HTR-8/SVneo (cell line): ENCODE results near the gene KLB.
A peak's percentile ranks its signal among the peaks of the same experiment; 100 is the strongest.
"Not testable (repeated sequence)": the region's sequence is repeated elsewhere in the genome, so short reads cannot be mapped to it uniquely, and the experiment has no call there.

Source experiments
- DNase-seq: peaks from one replicate; pipeline ENCODE4 v3.0.0; 2011; ENCODE audit warnings: low spot score, mixed read lengths; ENCODE audit not compliant: insufficient read length
- FAIRE-seq: peaks from 2 replicates; lab custom pipeline; 2011; peaks lifted over from hg19 to GRCh38; lab: Jason Lieb, UNC

Gene KLB

DNA sequence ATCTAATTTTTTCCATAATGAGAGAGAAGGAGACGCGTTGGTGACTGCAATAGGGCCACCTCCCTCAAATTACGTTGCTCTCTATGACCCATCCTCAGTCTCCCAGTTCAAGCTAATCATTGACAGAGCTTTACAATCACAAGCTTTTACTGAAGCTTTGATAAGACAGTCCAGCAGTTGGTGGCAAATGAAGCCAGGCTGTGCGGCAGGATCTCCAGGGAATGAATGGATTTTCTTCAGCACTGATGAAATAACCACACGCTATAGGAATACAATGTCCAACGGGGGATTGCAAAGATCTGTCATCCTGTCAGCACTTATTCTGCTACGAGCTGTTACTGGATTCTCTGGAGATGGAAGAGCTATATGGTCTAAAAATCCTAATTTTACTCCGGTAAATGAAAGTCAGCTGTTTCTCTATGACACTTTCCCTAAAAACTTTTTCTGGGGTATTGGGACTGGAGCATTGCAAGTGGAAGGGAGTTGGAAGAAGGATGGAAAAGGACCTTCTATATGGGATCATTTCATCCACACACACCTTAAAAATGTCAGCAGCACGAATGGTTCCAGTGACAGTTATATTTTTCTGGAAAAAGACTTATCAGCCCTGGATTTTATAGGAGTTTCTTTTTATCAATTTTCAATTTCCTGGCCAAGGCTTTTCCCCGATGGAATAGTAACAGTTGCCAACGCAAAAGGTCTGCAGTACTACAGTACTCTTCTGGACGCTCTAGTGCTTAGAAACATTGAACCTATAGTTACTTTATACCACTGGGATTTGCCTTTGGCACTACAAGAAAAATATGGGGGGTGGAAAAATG lies at the start of gene KLB:
KLB (plus strand) TSS at position 168 of the 821 bp plus-strand sequence; CDS start at position 188, 20 bp downstream.
- DNase-seq (no peak), FAIRE-seq (no peak)

DNA sequence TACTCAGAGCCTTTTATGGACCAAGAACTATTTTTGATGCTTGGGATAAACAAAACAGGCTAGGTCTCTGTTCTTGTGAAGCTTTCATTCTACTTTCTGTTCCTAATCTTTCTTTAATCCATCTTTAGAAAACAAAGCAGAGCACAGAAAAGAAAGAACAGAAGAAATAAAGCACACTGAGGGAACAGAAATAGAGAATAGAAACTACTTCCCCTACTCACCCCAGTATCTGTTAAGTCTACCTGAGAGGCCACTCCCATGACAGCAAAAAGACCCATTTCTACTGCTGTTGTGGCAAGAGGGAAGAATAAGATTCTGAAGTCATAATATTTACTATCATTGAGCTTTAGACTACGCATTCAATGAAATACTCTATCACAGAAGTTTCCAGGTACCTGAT lies 49.7 kb upstream of the KLB start:
- FAIRE-seq (no peak), DNase-seq (no peak)

DNA sequence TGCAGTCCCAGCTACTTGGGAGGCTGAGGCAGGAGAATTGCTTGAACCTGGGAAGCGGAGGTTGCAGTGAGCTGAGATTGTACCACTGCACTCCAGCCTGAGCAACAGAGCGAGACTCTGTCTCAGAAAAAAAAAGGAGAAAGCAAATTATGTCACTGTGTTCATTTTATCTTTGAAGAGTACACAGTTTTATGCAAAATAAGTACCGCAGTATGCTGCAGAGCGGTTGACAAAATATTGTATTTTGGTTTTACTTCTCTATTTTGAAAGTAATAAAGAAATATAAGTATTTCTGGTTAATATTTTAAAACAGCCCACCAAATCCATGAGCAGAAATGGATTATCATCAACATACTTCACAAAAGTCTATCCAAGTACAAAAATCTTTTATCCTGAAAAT lies 46.1 kb upstream of the KLB start:
- not testable (repeated sequence) for FAIRE-seq, DNase-seq

DNA sequence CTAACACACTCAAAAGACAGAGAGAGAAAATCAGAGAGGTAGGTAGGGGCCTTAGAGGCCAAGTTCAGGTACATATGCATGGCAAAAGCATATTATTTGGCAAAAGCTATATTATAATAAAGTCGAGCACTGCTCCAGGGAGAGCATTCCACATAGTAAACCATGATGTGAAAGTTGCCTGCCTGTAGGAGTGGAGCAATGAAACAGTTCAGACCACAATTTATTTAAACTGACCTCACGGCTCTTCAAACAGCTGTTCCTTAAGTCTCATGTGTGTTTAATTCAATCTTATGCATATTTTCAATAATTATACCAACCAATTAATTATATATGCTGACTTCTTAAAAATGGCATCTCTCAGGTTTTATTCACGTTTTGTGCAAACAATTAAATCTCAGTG lies 43.9 kb upstream of the KLB start:
- no peak for FAIRE-seq
- DNase-seq = no peak

DNA sequence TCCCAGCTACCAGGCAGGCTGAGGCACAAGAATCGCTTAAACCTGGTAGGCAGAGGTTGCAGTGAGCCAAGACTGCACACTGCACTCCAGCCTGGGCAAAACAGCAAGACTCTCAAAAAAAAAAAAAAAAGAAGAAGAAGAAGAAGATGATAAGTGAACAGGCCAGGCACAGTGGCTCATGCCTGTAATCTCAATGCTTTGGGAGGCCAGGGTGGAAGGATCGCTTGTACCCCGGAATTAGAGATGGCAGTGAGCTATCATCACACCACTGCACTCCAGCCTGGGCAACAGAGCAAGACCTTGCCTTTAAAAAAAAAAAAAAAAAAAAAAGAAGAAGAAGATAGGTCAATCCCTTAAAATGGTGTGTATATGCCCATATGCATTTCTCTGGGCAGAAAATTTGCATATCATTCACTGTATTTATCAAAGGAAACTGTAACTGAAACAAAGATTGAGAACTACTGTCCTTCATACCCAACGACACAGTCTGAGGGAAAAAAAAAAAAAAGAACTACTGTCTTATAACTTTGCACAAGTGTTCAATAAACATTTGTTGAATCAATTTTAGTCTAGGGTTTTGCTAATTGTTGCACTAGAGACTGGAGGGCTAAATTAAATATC lies 42.8 kb upstream of the KLB start:
- no peak for FAIRE-seq
- no peak for DNase-seq

DNA sequence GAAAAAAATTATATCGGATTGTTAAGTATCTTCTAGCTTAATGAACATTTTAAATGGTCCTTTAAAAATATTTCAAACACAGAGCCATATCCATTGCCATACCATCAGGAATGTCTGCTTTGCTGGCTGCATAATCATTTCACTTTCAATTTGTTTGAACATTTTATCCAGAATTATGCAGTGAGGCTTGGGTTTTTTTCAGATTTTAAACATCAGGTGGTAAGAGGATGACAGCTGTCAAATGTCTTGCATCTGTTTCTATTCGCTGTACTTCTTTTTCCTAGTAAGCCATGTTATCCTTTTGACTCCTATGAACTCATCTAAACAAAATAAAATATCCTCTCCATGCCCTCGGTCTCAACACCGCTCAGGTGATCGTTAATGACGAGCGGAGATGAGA lies 41.4 kb upstream of the KLB start:
- no peak for DNase-seq
- no peak for FAIRE-seq

DNA sequence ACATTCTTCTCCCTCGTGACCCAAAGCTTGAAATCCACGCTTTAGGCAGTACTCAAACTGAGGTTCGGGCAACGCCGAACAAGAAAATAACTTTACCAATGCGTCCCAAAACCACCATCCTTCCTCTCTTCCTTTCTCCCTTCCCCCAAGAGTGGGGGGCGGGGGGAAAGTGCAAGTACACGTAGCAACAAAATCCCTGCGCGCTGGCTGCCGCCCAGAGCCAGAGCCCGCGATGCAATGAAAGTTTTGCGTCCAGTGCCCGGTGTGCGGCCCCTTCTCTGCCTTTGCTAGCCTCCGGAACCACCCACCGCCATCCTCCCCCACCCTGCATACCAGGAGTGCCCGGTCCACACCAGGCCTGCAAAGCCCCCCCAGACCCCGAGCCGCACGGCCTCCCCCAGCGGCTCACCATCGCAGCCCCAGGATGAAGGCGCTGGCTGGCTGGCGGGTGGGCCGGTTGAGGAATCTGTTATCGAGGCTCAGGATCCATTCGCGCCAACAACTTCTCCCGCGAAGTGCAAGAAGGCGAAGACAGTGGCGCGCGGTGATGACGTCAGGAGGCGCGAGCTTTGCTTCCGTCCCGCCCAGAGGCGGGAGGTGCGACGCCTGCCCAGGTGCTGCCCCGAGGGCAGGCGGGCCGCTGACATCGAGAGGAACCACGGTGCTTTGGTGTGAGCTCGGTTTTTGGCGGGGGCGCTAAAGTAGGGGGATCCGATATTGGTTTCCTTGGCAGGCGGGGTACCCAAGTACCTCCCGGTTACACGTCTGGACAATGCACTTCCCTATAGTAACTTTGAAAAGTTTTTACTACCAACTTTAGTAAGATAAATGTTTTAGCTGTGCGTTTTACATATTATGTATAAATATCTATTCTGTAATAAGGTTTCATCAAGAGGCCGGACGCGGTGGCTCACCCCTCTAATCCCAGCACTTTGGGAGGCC lies 40.6 kb upstream of the KLB start, which contains the start of gene RFC1:
RFC1 (minus strand) TSS at position 533 of the 942 bp plus-strand sequence; CDS start at position 412, 121 bp downstream.
- peak; percentile 85 for DNase-seq
- peak; percentile 89 for FAIRE-seq

DNA sequence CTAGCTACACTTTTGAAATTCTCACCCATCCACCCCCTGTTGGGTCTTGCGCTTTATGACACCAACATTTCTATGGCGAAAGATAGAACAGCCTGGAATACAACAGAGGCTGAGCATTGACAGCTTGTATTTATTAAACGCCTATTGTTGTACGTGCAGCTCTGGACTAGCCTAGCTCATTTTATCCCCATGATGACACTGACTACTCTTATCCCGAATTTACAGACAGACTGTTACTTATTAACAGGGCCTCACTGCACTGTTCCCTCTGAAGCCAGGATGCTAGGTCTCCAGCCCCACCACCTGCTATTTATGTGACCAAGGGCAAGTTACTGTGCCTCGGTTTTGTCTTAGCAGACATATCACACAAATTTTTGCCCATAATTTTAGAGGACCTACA lies 39.6 kb upstream of the KLB start:
- DNase-seq = no peak
- no peak for FAIRE-seq

DNA sequence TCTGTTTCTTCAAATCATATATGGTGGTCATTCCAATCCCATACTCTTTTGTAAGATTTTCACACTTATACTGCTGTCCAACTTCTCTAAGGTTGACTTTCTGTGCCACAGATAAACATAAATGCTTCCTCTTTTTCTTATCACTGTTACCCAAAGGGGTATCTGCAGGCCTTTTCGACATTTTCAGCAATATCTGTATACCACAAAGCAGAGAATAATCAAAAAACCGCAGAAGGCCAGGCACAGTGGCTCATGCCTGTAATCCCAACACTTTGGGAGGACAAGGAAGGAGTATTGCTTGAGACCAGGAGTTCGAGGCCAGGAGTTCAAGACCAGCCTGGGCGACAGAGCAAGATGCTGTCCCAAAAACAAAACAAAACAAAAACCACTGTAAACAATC lies 37.4 kb upstream of the KLB start:
- no peak for FAIRE-seq
- no peak for DNase-seq

DNA sequence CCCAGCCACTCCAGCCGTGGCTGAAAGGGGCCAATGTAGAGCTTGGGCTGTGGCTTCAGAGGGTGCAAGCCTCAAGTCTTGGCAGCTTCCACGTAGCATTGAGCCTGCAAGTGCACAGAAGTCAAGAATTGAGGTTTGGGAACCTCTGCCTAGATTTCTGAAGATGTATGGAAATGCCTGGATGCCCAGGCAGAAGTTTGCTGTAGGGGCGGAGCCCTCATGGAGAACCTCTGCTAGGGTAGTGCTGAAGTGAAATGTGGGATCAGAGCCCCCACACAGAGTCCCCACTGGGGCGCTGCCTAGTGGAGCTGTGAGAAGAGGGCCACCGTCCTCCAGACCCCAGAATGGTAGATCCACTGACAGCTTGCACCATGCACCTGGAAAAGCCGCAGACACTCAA lies 35.5 kb upstream of the KLB start:
- not testable (repeated sequence) for FAIRE-seq, DNase-seq

DNA sequence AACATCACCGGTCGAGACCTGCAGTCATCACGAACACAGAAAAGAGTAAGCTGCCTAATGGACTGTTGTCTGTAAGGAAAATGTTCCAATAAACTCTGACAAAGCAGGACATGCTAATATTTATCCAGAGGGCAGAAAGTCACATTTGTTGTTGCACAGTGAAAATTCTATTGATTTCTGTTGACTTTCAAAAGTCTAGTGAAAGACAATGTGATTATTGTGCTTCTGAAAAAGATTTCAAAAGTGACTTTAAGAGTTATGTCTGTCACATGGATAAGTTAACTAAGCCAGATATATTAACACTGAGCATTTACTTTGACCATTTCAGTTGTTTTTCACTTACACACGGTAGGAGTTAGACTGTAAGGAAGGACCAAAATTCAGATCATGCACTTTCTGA lies 31.3 kb upstream of the KLB start:
- no peak for DNase-seq
- FAIRE-seq = no peak

DNA sequence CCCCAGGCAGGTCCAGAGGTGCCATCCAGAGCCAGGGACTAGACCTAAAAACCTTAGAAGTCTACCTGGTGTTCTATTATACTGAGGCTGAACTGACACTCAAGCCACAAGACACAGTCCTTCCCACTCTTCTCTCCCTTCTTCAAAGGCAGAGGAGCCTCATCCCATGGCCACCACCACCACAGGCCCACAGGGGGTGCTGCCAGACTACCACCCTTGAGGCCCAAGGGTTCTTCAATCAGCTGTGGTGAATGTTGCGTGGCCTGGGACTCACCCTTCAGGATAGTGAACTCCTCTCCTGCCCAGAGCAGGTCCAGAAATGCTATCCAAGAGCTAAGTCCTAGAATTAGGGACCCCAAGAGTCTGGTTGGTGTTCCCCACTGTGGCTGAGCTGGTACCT lies 23.0 kb upstream of the KLB start:
- FAIRE-seq (no peak), DNase-seq (no peak)

DNA sequence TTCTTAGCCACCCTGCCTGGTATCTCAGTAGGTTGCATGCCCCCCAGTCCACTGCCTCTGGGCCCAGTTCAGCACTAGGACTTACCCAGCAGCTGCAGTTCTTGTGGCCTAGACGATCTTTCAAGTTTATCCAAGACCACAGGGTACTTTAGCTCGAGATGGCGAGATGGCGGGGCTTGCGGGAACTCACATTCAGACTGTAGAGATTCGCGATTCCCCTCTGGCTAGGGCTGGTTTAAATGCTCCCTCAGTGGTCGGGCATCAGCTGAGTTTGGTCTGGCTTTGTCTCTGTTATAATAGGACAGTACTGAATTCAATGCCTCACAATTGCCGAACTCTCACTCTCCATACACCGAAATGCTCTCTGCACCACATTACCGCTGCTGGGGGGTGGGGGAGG lies 22.2 kb upstream of the KLB start:
- no peak for FAIRE-seq

DNA sequence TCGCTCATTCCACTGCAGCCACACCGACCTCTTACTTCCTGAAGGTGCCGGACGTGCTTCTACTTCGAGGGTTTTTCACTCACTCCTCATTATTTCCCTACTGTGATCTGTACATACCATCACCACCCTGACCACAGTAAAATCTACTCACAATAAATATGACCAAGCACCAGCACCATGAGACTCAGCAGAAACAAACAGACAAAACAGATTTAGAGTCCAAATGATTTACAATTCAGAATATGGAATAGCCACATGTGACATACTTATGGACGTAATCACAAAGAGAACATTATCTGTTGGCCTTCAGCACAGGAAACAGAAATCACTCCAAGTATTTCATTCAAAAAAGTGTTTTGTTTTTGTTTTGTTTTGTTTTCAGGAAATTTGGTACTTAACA lies 16.1 kb upstream of the KLB start:
- DNase-seq (no peak), FAIRE-seq (no peak)

More for the DNA sequence above, 22.2 kb upstream of the KLB start:
- no peak for DNase-seq

DNA sequence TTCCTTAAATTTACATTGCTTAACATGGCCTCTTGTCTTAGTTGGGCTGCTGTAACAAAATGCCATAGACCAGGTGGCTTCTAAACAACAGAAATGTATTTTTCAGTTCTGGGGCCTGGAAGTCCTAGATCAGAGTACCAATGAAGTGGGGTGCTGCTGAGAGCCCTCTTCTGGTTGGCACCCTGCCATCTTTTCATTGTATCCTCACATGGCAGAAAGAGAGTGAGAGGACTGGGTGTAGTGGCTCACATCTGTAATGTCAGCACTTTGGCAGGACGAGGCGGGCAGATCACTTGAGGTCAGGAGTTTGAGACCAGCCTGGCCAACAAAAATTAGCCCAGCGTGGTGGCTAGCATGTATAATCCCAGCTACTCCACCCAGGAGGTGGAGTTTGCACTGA lies 12.0 kb upstream of the KLB start:
- no peak for DNase-seq
- FAIRE-seq = no peak

DNA sequence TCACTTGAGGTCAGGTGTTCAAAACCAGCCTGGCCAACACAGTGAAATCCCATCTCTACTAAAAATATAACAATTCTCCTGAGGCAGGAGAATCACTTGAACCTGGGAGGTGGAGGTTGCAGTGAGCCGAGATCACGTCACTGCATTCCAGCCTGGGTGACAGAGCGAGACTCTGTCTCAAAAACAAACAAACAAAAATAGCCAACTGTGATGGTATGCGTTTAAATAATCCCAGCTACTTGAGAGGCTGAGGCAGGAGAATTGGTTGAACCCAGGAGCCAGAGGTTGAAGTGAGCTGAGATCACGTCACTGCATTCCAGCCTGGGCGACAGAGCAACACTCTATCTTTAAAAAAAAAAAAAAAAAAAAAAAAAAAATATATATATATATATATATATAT lies 5.1 kb upstream of the KLB start:
- FAIRE-seq, DNase-seq: not testable (repeated sequence)

DNA sequence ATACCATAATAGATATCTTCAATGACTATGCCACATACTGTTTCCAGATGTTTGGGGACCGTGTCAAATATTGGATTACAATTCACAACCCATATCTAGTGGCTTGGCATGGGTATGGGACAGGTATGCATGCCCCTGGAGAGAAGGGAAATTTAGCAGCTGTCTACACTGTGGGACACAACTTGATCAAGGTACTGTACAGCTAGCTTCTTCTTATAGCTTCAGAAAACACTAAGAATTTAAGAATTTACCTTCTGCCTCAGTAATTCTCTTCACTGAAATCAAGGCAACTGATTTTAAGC lies 805 bp downstream of the KLB start:
- no peak for FAIRE-seq
- DNase-seq = no peak

DNA sequence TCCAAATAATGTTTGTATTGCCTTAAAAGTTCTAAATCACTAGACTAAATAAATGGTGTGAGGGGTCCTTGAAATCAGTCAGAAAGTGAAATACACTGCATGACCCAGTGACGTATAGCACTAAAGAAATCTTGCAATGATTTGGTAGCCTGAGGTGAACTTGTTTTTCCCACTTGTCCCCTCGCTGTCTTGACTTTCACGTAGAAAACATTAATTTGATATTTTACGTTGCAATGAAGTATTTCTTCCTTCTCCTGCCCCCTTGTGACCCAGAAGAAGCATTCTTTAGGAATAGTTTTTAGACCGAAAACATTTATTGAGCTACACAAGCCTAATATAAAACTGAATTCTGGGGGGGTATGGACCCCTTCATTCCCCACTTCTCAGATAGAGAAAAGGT lies 3.7 kb downstream of the KLB start:
- no peak for FAIRE-seq
- peak; percentile 27 for DNase-seq

DNA sequence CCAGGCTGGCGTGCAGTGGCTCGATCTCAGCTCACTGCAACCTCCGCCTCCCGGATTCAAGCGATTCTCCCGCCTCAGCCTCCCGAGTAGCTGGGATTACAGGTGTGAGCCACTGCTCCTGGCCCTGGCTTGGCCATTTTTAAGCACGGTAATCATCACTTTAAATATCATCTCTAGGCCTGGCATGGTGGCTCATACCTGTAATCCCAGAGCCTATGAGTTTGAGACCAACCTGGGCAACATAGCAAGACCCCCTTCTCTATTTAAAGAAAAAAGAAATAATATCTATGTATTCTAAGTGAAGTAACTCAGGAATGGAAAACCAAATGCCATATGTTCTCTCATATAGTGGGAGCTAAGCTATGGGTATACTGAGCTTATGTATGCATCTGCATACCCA lies 4.8 kb downstream of the KLB start:
- not testable (repeated sequence) for DNase-seq, FAIRE-seq

DNA sequence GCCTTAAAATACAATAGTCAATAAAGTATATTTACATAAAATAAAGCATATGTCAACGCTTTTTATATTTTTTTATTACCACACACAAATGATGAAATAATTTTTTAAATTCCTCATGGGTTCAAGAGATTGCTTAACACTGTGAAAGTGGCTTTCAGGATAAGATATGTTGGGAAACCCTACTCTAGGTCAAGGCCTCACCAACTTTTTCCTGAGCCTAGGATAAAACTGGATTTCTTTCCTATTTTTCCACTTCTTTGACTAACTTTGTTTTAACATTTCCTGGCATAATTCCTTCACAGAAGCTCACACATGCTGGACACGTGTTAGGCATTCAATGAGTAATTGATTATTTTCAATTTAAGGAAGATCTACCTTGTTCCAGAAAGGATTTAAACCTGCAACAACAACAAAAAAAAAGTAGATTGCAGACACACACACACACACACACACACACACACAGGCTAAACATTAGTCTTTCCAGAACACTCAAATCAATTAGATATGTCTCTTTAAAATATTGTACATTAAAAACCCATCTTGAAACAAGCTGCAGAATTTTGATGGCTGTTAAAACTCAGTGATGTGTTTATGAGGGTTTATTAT lies 9.1 kb downstream of the KLB start:
- FAIRE-seq (no peak), DNase-seq (no peak)
